Measurements from ENCODE around the gene ELK3.

GRCh38 chr12:96155181-96155580 lies 39.0 kb upstream of the ELK3 start:
- TF ChIP-seq ELK1 (IDR thresholded peaks at IDR 0.05; ENCODE audit: low read depth, low read length) (no peak), HOXA7 (CRISPR knock-in tag; IDR thresholded peaks at IDR 0.05) (no peak), POLR2A (IDR thresholded peaks at IDR 0.05; ENCODE audit: low read length) (no peak), RFX5 (IDR thresholded peaks at IDR 0.05) (no peak), CTCF (IDR thresholded peaks at IDR 0.05) (no peak)

All from A549 (cell line).